ENCODE measurements around the gene SCFD2. TPM values are rescaled to one million over a fixed set of nuclear protein-coding genes. Genes with fewer than 3 reads are reported as not detected.

The SCFD2 gene
- total RNA-seq, 1 experiment from 2014 or later: 8.1 TPM

DNA sequence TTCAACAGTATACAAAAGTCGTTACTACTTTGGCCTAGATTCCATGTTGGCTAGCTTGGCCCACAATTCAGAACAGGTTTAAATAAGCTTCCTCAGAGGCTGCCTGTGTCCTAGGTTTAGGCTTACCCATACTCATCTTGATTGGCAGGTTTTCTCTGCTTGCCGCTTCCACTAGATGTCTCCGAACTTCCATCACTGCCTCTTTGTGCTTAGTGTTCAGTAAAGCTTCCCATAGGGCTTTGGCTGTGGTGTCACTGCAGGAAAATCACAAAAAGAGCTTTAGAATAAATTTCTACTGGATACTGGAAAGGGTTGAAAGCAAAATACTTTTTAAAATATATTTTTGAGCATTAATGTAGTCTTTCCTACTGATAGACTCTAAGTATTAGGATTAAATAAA is 52.4 kb downstream of the SCFD2 start:
- intact Hi-C loops (cut with micrococcal nuclease; ENCODE audit: unreplicated experiment): no loop called here
- ChIA-PET CTCF (no interaction called here), POLR2A (ENCODE audit: unreplicated experiment) (no interaction called here)
- Histone ChIP-seq H3K36me3 (ENCODE audit: low read depth) (no peaks in the 10 kb centered on the region), H3K79me2 (ENCODE audit: low read depth) (no peaks in the 10 kb centered on the region), H3K27me3 (ENCODE audit: insufficient read depth, low read depth) (no peaks in the 10 kb centered on the region), H3K27ac (no peak overlapping the region), H3F3A (ENCODE audit: insufficient read depth, low read depth) (no peaks in the 10 kb centered on the region), H3K4me2 (no peak overlapping the region), H3K4me1 (replicated peaks; ENCODE audit: insufficient read depth) (no peaks in the 10 kb centered on the region), H3K9me2 (ENCODE audit: insufficient read depth) (no peaks in the 10 kb centered on the region), H2AFZ (no peak overlapping the region), H4K20me1 (ENCODE audit: insufficient read depth) (no peaks in the 10 kb centered on the region), H3K4me3 (no peak overlapping the region), H3K9me3 (ENCODE audit: insufficient read depth, low read depth) (no peaks in the 10 kb centered on the region)
- TF ChIP-seq CTCF (conservative IDR thresholded peaks at IDR 0.05): no peak
- TF ChIP-seq EZH2 (IDR thresholded peaks at IDR 0.05; ENCODE audit: low read depth): no peak
- BruUV-seq (replicated peaks): no TSS peak
- DNase-seq: no peak

DNA sequence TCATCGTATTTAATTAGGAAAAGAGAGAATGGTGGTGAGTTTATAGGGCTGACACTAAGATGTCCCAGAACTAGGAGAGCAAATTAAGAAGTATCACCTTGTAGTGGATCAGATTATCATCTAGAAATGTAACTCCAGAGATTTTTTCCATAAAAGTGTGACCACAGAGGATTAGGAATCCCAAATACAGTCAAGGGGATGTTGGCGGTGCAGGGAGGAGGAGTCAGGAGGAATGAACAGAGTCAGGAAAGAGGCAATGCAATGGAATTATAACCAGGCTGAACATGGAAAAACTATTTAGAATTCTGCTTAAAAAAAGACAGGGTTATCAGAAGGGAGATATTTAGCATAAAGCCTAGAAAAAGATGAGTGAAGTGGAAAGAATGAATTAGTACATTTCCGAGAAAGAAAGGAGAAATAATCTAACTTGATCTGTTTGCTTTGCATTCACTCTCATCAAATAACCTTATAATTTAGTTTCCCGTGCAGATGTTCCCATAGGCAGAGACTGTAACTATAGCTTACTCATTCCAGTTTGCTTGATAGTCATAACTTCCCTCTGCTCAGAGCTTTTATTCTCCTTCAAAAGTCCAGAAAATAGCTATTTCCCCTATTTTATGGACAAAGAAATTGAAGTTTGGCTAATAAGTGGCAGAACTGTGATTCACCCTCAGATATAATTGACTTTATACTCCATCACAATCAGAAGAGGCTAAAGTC is 56.4 kb downstream of the SCFD2 start:
- Histone ChIP-seq H3K36me3 (ENCODE audit: low read depth) (no peaks in the 10 kb centered on the region), H3K27ac (no peak overlapping the region), H3K27me3 (ENCODE audit: insufficient read depth, low read depth) (no peaks in the 10 kb centered on the region), H3F3A (ENCODE audit: insufficient read depth, low read depth) (no peaks in the 10 kb centered on the region), H3K4me2 (no peak overlapping the region), H3K9me2 (ENCODE audit: insufficient read depth) (no peaks in the 10 kb centered on the region), H2AFZ (no peak overlapping the region), H3K79me2 (ENCODE audit: low read depth) (no peaks in the 10 kb centered on the region), H3K9me3 (ENCODE audit: insufficient read depth, low read depth) (no peaks in the 10 kb centered on the region), H3K4me1 (replicated peaks; ENCODE audit: insufficient read depth) (no peaks in the 10 kb centered on the region), H3K4me3 (no peak overlapping the region), H4K20me1 (ENCODE audit: insufficient read depth) (no peaks in the 10 kb centered on the region)
- CTCF ChIA-PET: no interaction called here
- BruUV-seq (replicated peaks): no TSS peak
- TF ChIP-seq EZH2 (IDR thresholded peaks at IDR 0.05; ENCODE audit: low read depth) (no peak), CTCF (conservative IDR thresholded peaks at IDR 0.05) (no peak)
- POLR2A ChIA-PET (ENCODE audit: unreplicated experiment): no interaction called here
- no peak for DNase-seq
- intact Hi-C loops (cut with micrococcal nuclease; ENCODE audit: unreplicated experiment): no loop called here

GRCh38 chr4:53307819-53308780 is 57.8 kb downstream of the SCFD2 start:
- Histone ChIP-seq H3K27me3 (ENCODE audit: insufficient read depth, low read depth) (no peaks in the 10 kb centered on the region), H3F3A (ENCODE audit: insufficient read depth, low read depth) (no peaks in the 10 kb centered on the region), H3K4me2 (no peak overlapping the region), H3K27ac (no peak overlapping the region), H3K4me1 (replicated peaks; ENCODE audit: insufficient read depth) (no peaks in the 10 kb centered on the region), H3K9me2 (ENCODE audit: insufficient read depth) (no peaks in the 10 kb centered on the region), H3K79me2 (ENCODE audit: low read depth) (no peaks in the 10 kb centered on the region), H2AFZ (no peak overlapping the region), H4K20me1 (ENCODE audit: insufficient read depth) (no peaks in the 10 kb centered on the region), H3K9me3 (ENCODE audit: insufficient read depth, low read depth) (no peaks in the 10 kb centered on the region), H3K4me3 (no peak overlapping the region), H3K36me3 (ENCODE audit: low read depth) (no peaks in the 10 kb centered on the region)
- TF ChIP-seq CTCF (conservative IDR thresholded peaks at IDR 0.05) (no peak), EZH2 (IDR thresholded peaks at IDR 0.05; ENCODE audit: low read depth) (no peak)
- intact Hi-C loops (cut with micrococcal nuclease; ENCODE audit: unreplicated experiment): no loop called here
- no TSS peak for BruUV-seq (replicated peaks)
- POLR2A ChIA-PET (ENCODE audit: unreplicated experiment): no interaction called here
- no peak for DNase-seq
- CTCF ChIA-PET: no interaction called here

Measured in PC-9 (cell line).